Epidermal melanocyte (primary cell): ENCODE measurements around the gene LZTS2.

Experiments used
- DNase-seq: peaks from one replicate; pipeline ENCODE4 v3.0.0; 2011; ENCODE audit warnings: low spot score; ENCODE audit not compliant: insufficient read length

The LZTS2 gene

DNA sequence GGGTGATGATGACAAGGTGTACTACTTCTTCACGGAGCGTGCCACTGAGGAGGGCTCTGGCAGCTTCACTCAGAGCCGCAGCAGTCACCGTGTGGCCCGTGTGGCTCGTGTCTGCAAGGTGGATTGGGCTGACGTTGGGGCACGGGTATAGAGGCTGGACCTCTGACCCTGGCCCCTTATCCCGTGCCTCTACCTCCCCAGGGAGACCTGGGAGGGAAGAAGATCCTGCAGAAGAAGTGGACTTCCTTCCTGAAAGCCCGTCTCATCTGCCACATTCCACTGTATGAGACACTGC, 20.8 kb upstream of the LZTS2 start:
- no peak for DNase-seq

DNA sequence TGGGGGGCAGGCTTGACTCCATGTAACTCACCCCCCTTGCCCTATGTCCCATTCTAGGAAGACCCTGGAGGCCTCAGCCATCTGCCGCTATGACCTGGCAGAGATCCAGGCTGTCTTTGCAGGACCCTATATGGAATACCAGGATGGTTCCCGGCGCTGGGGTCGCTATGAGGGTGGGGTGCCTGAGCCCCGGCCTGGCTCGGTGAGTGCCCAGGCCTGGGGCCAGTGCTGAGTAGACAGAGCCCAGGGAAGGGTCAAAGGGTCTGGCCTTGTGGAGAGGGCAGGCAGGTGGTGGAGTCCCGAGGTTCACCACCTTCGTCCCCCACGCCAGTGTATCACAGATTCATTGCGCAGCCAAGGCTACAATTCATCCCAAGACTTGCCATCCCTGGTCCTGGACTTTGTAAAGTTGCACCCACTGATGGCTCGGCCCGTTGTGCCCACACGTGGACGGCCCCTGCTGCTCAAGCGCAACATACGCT, 19.8 kb upstream of the LZTS2 start:
- no peak for DNase-seq

DNA sequence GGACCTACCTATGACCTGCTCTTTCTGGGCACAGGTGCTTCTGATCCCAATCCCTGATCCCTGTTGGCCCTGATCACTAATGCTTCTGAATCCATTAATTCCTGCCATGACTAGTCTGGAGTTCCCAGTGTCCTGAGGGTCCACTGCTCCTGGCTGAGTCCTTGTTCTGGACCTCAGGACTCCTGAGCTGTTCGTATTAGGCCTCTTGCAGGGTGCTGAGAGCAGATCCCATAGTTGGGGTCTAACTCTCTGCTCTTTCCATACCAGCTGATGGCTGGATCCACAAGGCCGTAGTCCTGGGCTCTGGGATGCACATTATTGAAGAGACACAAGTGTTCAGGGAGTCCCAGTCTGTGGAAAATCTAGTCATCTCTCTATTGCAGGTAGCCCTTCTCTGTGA, 19.3 kb upstream of the LZTS2 start:
- DNase-seq, result no peak

DNA sequence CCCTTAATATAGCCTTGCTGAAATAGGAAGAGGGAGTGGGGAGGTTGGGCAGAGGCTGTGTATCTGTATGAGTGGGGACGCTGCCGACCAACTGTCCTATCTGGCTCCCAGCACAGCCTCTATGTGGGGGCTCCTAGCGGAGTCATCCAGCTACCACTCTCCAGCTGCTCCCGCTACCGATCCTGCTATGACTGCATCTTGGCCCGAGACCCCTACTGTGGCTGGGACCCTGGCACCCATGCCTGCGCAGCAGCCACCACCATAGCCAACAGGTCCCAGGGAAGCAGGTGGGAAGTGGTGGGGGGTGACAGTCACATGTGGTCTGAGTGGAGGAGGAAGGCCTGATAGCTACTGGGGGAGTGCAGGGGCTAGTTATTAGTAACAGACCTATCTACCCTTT, 18.9 kb upstream of the LZTS2 start:
- DNase-seq, result no peak

DNA sequence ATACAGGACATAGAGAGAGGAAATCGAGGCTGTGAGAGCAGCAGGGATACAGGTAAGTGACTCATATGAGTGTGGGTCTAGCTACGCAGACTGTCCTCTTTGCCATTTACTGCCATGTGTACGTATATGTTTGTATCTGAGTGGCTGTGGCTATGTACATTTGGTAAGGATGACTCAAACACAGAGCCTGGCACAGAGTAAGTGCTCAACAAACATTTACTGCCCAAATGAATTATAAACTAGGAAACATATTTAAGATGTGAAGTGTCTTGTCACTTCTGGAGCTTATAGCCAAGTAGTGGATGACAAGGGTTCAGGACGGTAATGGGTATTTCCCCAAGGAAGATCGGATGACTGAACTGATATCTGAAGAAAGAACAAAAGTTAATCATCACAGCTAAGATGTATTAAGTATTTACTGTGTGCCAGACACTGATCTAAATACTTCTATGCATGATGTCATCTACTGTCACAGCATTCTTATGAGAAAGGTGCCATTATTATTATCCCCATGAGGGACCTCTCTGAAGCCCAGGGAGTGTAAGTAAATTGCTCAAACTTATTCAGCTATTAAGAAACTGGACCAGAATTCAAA, 18.3 kb upstream of the LZTS2 start:
- DNase-seq, result no peak

DNA sequence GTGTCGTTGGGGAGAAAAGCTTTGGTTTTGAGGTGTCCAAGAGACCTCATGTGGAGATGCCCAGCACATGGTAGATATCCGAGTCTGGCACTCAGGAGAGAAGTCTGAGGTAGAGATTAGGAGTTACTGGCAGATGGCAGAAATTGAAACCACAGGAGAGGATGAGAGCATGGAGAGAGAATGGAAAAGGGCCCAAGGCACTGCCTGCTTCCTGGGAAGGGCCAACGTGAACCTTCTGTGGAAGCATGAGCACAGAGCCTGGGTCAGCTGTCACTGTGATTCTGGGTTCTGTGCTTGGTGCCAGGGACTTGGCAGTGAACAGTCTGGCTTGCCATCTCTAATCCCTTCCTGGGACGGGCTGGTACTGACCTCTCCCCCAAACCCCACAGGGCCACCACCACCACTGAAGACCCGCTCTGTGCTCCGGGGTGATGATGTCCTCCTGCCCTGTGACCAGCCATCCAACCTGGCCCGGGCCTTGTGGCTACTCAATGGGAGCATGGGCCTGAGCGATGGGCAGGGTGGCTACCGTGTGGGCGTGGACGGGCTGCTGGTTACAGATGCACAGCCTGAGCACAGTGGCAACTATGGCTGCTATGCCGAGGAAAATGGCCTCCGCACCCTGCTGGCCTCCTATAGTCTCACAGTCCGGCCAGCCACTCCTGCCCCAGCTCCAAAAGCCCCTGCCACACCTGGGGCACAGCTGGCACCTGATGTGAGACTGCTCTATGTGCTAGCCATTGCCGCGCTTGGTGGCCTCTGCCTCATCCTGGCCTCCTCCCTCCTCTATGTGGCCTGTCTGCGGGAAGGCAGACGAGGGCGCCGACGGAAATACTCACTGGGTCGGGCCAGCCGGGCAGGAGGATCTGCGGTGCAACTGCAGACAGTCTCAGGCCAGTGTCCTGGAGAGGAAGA, 16.4 kb upstream of the LZTS2 start:
- no peak for DNase-seq

DNA sequence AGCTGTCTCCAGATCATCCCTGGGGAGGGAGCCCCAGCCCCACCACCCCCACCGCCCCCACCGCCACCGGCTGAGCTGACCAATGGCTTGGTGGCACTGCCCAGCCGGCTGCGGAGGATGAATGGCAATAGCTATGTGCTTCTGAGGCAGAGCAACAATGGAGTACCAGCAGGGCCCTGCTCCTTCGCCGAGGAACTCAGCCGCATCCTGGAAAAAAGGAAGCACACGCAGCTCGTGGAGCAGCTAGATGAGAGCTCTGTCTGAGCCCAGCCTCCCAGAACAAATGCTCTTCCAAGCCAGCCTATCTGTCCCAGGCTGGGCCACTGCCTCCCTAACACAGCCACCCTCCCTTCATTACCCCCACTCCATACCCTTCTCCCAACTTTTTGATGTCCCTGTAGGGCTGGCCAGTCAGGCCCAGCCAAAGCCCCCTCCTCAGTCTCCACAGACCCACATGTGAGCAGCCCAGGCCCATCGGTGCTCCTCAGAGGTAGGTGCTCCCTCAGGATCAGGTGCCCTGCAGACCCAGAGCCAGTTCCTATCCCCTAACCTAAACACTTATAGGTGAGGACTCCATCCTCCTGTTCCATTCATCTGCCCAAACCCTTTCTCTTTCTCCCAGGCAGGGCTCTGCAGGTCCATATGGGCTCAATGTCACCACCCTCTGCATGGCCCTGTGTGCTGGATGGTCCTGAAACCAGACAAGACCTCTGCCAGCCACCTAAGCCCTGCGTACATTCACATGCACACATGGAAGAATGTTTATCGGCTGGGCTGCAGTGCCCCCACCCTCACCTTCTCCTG, 15.5 kb upstream of the LZTS2 start:
- no peak for DNase-seq

DNA sequence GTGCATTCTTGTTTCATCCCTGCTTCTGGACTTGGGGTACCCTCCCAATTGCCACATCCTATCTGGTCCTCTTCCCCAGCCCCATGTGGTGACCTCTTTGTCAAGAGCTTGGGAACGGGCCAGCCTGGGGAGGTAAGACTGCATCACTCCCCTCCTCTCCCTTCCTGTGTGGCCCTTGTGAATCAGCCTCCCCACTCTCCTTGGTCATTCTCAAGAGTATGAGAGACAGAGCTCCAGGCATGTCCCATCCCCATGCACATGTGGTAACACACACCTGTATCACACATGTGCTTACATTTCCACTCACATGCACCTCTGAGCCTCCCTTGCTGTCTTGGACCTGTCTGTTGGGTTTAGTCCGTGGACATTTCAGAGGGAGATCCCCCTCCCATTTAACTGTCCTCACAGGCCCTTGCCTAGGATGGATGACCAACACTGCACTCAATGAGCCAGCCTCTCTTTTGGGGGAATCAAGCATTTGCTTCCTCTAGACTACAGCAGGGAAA, 14.9 kb upstream of the LZTS2 start:
- DNase-seq, result no peak

DNA sequence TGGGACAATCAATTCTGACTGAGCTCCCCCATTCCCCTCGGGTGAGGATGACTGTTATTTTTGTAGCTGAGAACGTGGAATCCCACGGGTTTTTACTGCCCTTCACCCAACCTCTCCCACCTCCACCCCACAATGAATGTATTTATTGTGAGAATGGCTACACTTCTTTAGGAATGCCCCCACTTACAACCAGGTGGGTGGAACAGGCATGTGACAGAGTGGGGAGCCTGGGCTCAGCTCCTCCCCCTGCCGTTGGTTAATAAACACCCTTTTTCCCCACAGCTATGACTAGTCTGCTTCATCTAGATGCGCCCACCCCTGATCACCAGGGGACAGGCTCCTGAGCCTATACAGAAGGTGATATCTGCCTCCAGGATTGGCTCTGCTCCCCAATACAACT, 14.3 kb upstream of the LZTS2 start:
- no peak for DNase-seq

DNA sequence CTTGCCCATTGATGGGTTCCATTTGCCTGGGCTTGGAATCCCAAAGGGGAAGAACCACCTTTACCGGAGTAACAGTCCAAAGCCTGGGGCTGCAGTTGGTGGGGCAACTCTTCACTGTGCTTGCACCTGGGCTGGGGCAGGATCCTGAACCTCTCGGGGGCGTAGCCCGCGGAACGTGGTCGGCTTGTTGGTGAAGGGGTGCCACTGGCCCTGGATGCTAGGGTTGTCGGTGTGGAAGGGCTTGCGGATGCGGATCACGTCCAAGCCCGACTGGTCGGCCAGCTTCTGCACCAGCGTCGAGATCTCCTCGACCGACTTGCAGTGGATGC, 13.0 kb upstream of the LZTS2 start:
- no peak for DNase-seq

DNA sequence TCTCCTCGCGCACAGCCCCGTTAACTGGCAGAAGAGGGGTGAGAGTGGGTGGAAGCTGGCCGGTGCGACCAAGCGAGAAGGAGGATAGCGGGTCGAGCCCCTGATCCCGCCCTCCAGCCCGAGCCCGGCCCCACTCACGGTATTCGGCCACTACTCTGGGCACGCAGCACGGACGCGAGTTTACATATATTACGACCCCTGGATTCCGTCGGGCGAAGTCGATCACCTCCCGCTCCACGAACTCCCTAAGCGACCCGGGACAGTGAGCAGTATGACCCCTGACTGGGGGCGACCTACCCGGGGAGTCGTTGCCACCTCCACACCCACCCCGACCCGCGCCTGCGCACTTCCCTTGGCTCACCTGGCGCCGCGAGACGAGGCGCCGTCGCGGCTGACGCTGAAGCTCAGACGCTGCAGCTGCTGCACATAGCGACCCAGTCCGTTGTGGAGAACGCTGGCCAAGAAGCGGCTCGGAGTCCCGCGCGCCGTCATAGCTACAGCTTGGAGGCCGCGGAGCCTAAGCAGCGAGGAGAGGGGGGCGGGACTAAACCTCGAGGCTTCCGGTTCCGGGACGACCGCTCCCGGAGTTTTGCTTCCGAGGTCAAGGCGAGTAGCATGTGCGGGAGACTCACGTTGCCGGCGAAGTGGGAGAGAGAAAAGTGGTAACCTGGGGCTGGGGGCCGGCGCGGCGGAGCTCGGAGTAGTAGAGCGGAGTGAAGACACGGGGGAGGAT, 12.5 kb upstream of the LZTS2 start, which contains the start of the genes MRPL43 and TWNK:
Gene MRPL43 (minus strand): TSS at position 546 of the 733 bp plus-strand sequence. CDS start 54 bp downstream, at position 492.
Gene TWNK (plus strand): TSS at position 592 of the 733 bp plus-strand sequence. CDS start 668 bp downstream, outside the sequence.
- DNase-seq, result peak; percentile 94

DNA sequence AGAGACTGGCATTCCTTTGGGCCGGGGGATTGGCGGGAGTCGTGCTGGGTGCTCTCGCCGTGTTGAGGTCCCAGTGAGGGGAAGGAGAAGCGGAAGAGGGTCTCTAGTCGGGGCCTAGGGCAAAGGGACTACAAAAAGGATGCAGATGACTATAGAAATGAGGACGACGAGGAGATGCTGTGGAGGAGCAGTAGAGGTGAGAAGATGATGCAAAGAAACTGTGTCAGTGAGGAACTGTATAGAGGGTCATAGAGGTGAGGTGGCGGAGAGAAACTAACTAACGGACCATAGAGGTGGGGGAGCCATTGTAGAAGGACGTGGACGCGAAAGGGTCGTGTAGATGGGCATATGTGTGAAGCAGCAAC, 11.9 kb upstream of the LZTS2 start:
- DNase-seq, result no peak

DNA sequence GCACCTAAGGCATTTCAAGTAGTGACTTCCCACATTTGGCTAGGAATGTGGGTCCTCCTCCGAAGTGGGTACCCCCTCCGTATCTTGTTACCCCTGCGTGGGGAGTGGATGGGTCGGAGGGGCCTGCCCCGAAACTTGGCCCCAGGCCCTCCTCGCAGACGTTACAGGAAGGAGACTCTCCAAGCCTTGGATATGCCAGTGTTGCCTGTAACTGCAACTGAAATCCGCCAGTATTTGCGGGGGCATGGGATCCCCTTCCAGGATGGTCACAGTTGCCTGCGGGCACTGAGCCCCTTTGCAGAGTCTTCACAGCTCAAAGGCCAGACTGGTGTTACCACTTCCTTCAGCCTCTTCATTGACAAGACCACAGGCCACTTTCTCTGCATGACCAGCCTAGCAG, 11.4 kb upstream of the LZTS2 start:
- no peak for DNase-seq

DNA sequence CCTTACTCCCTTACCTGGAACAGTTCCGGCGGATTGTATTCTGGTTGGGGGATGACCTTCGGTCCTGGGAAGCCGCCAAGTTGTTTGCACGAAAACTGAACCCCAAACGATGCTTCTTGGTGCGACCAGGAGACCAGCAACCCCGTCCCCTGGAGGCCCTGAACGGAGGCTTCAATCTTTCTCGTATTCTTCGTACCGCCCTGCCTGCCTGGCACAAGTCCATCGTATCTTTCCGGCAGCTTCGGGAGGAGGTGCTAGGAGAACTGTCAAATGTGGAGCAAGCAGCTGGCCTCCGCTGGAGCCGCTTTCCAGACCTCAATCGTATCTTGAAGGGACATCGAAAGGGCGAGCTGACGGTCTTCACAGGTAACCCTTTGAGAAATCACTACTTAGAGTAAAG, 10.5 kb upstream of the LZTS2 start:
- no peak for DNase-seq

DNA sequence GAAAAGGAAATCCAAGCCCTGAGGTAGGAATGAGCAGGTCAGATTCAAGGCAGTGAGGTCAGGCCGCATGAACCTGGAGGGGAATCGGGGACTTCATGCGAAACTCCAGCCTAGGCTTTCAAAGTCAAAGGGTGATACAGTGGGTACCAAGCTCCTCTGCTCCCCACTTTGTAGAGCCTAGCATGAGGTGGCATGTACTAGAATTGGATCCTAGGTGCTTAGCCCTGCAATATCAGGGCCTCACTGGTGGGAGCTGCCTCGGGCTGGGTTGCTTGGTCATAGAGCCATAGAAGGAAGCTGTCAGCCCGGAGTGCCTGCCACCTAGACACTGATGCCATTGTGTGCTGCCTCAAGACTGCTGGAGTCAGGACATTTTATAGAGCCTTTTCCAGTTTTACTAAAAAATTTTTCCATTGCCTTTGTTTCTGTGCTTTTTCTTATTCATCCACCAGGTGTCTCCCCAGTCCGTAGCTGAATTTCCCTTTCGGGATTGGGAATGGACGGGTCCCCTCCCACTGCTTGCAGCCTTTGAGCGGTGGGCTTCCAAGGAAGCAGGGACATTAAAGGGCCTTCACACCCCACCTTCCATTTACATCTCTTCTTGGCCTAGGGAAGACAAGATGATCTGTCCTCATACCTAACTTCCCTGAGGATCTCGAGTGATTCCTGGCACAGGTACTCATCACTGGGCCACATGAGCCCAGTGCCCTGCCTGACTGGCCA, 5.5 kb upstream of the LZTS2 start:
- DNase-seq, result peak; percentile 57

DNA sequence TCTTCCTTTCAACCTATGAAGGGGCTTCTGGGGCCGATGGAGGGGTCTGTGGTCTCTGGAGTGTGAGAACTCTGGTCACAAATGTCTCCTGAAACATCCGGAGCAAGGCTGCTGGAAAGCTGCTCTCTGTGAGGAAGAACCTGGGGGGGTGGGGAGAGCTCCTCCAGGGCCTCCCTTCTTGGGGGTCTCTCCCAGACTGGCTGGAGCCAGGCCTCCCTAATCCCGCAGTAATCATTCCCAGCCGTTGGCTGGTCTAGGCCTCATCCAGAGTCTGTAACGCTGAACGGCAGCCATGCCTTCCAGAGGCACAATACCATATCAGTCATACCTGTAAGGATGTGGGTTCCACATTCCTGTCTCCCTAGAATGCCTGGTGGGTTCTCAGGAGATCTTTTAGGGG, 4.4 kb upstream of the LZTS2 start:
- no peak for DNase-seq

DNA sequence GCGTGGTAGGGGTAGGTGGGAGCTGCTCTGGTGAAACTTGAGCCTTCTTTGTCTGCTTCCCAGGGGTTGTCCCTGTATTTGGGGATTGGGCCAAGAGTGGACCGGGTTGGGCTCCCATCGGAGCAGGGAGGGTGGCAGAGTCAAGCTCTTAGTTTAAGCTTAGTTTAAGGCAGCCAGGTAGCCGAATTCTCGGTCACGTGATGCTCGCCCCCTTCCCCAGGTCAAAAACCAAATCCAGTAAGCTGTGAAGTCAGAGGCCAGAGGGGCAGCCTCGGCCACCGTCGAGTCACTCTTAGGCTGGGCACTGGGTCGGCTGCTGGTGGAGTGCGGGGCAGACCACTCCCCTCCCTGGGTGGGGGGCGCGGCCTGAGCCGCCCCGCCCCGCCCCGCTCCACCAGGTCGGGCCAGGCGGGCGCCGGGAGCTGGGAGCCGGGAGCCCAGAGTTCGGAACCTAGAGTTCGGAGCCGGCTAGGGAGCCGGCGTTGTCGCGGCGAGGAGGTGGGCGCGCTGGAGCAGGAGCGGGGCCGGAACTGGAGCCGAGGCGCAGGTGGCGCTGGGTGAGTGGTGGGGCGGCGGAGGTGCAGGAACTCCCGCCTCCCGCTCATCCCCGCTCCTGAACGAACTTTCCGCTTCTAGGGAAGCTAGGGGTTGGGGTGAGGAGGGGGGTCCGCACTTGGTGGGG, 2.8 kb upstream of the LZTS2 start:
- DNase-seq, result no peak

DNA sequence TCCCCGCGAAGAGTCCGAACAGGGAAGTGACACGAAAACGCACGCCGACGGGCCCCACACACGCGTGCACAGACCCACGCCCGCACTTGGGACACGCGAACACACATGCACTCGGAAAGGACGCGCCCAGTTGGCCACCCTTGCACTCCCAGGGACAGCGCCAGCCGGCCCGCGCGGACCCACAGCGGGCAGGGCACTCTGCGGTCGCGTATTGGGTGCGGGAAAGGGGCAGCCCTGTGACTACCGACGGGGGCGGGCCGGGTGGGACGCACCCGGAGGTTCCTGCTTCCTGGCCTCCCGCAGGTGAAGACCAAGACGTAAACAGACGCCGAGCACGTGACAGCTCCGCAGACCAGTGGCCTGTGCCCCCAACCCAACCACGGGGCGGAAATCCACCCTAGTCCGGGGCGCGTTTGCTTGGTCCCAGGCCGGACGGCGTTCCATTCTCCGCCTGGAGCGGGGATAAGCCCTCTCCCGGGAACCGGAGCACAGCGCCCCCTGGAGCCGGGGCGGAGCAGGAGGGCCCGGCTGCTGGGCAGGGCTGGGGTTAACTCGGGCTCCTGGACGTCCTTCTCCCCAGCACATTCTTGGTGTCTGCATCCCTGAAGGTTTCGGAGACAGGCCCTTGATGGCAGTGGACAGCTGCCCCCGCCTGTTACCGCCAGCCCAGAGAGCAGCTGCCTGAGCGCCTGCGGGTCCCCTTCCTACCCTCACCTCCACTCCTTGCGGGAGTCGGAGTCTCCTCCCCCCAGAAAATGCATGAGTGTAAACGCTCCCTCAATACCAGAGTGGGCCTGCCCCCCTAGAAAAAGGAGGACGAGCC, 2.0 kb upstream of the LZTS2 start:
- peak; percentile 84 for DNase-seq
